Measurements from ENCODE around the gene DHTKD1. TPM values are rescaled to one million over a fixed set of nuclear protein-coding genes. Genes with fewer than 3 reads are reported as not detected.

Gene DHTKD1
- total and polyA plus RNA-seq, 10 of the 15 experiments (the other 5 are each of a cell fraction or from before 2014, with no cell fraction given), result 11.3 to 35.0 (median 26.9) TPM

DNA sequence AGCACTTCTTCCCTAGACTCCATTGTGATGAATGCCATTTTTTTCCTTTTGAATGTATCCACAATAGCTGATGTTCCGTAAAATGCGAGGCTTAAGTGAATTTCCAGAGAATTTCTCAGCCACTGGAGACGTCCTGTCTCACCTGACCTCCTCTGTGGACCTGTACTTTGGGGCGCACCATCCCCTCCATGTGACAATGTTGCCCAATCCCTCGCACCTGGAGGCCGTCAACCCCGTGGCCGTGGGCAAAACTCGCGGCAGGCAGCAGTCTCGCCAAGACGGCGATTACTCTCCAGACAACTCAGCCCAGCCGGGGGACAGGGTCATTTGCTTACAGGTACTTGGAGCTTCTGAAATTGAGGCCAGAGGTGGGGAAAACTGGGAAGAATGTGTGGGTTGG lies 20.2 kb downstream of the DHTKD1 start:
- no peak overlapping the region for H3K27ac ChIP-seq (ENCODE audit: control insufficient read depth, insufficient read depth)
- no peak overlapping the region for H2AFZ ChIP-seq (ENCODE audit: control insufficient read depth, low read depth, low read length)
- peaks cover 2 to 24% of the 10 kb centered on the region in 2 experiments; a peak in 3 of 4 replicates for H3K36me3 ChIP-seq (ENCODE audit: control insufficient read depth in 2 of 2, insufficient read depth in 2 of 2, low read length in 1 of 2)
- H3K9ac ChIP-seq (ENCODE audit: control insufficient read depth, insufficient read depth, low read length), result no peak overlapping the region
- POLR2A ChIA-PET, result interaction anchor here (0.8 kb wide), 1 partner anchor 10 kb away, joined by 3 read pairs; no protein-coding TSS in a partner anchor
- H4K20me1 ChIP-seq (ENCODE audit: control insufficient read depth, insufficient read depth), result no peaks in the 10 kb centered on the region
- intact Hi-C loops (cut with micrococcal nuclease; ENCODE audit: unreplicated experiment), result no loop called here
- DNase-seq (ENCODE audit: low read depth, low spot score), result no peak
- in situ Hi-C loops (cut with MboI), result no loop called here
- no peak overlapping the region for H3K4me3 ChIP-seq
- H3K27me3 ChIP-seq (replicated peaks in 1 of 2; ENCODE audit: control insufficient read depth in 2 of 2, insufficient read depth in 2 of 2, low read length in 1 of 2), result no peaks in the 10 kb centered on the region
- H3K4me2 ChIP-seq (ENCODE audit: control insufficient read depth, insufficient read depth), result no peak overlapping the region
- RAD21 ChIA-PET (ENCODE audit: unreplicated experiment), result no interaction called here
- H3K79me2 ChIP-seq (ENCODE audit: control insufficient read depth, insufficient read depth, low read length), result no peaks in the 10 kb centered on the region
- ATAC-seq, result no peak
- SMC1A ChIA-PET (ENCODE audit: uncharacterized antibody, unreplicated experiment), result interaction anchor here (0.6 kb wide), 1 partner anchor 620 kb away, joined by 3 read pairs; no protein-coding TSS in a partner anchor
- H3K9me3 ChIP-seq (replicated peaks; ENCODE audit: control insufficient read depth, insufficient read depth, low read length), result no peaks in the 10 kb centered on the region
- no peaks in the 10 kb centered on the region for H3K4me1 ChIP-seq (ENCODE audit: control insufficient read depth, insufficient read depth, low read length)
- no peak for FAIRE-seq
- no TSS peak for BruUV-seq (replicated peaks)
- CTCF ChIA-PET, result no interaction called here
- 93% methylated on average over 14 of the region's 14 CpGs for WGBS (ENCODE audit: insufficient coverage, insufficient replicate concordance, low lambda C conversion rate, missing lambda C conversion rate)
- TF ChIP-seq TARDBP (IDR thresholded peaks at IDR 0.05; ENCODE audit: borderline replicate concordance), result no peak
- no peak for TF ChIP-seq NFIC (IDR thresholded peaks at IDR 0.05; ENCODE audit: low read depth, low read length)

GRCh38 chr10:12091421-12091820 lies 22.7 kb downstream of the DHTKD1 start:
- ChIA-PET RAD21 (ENCODE audit: unreplicated experiment) (no interaction called here), CTCF (no interaction called here), SMC1A (ENCODE audit: uncharacterized antibody, unreplicated experiment) (no interaction called here), POLR2A (no interaction called here)
- Histone ChIP-seq H3K4me3 (no peak overlapping the region), H3K27me3 (replicated peaks in 1 of 2; ENCODE audit: control insufficient read depth in 2 of 2, insufficient read depth in 2 of 2, low read length in 1 of 2) (no peaks in the 10 kb centered on the region), H3K79me2 (ENCODE audit: control insufficient read depth, insufficient read depth, low read length) (no peaks in the 10 kb centered on the region), H3K27ac (ENCODE audit: control insufficient read depth, insufficient read depth) (no peak overlapping the region), H3K36me3 (ENCODE audit: control insufficient read depth in 2 of 2, insufficient read depth in 2 of 2, low read length in 1 of 2) (peaks cover 2 to 28% of the 10 kb centered on the region in 2 experiments; a peak in 2 of 4 replicates), H4K20me1 (ENCODE audit: control insufficient read depth, insufficient read depth) (no peaks in the 10 kb centered on the region), H3K4me2 (ENCODE audit: control insufficient read depth, insufficient read depth) (no peak overlapping the region), H3K9me3 (replicated peaks; ENCODE audit: control insufficient read depth, insufficient read depth, low read length) (no peaks in the 10 kb centered on the region), H2AFZ (ENCODE audit: control insufficient read depth, low read depth, low read length) (no peak overlapping the region), H3K4me1 (ENCODE audit: control insufficient read depth, insufficient read depth, low read length) (no peaks in the 10 kb centered on the region), H3K9ac (ENCODE audit: control insufficient read depth, insufficient read depth, low read length) (no peak overlapping the region)
- DNase-seq (ENCODE audit: low read depth, low spot score) (no peak), FAIRE-seq (no peak), ATAC-seq (no peak)
- intact Hi-C loops (cut with micrococcal nuclease; ENCODE audit: unreplicated experiment) (no loop called here), in situ Hi-C loops (cut with MboI) (no loop called here)
- WGBS (ENCODE audit: insufficient coverage, insufficient replicate concordance, low lambda C conversion rate, missing lambda C conversion rate), result 97% methylated on average over 4 of the region's 4 CpGs
- BruUV-seq (replicated peaks), result no TSS peak
- no peak for TF ChIP-seq REST (IDR thresholded peaks at IDR 0.05; ENCODE audit: low read depth, low read length)
- TF ChIP-seq KAT2A (conservative IDR thresholded peaks at IDR 0.05; ENCODE audit: control insufficient read depth, low read depth, low read length), result no peak
- TF ChIP-seq SREBF2 (IDR thresholded peaks at IDR 0.05; ENCODE audit: low read length), result no peak
- no peak for TF ChIP-seq POLR2A (IDR thresholded peaks at IDR 0.05; ENCODE audit: low read depth, low read length)
- TF ChIP-seq, protein P1, sequence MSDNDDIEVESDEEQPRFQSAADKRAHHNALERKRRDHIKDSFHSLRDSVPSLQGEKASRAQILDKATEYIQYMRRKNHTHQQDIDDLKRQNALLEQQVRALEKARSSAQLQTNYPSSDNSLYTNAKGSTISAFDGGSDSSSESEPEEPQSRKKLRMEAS (IDR thresholded peaks at IDR 0.05; ENCODE audit: low read depth, low read length), result no peak
- TF ChIP-seq NFXL1 (IDR thresholded peaks at IDR 0.05; ENCODE audit: borderline replicate concordance), result no peak
- no peak for TF ChIP-seq NR2C2 (IDR thresholded peaks at IDR 0.05; ENCODE audit: borderline replicate concordance, control insufficient read depth, insufficient read length, low read depth)
- TF ChIP-seq ZBED1 (IDR thresholded peaks at IDR 0.05; ENCODE audit: borderline replicate concordance), result no peak
- no peak for TF ChIP-seq HDAC6 (IDR thresholded peaks at IDR 0.05; ENCODE audit: unreplicated experiment)
- TF ChIP-seq NRF1 (conservative IDR thresholded peaks at IDR 0.05; ENCODE audit: low read depth, low read length), result no peak
- no peak for TF ChIP-seq SUZ12 (IDR thresholded peaks at IDR 0.05; ENCODE audit: unreplicated experiment)
- no peak for TF ChIP-seq SKIL (IDR thresholded peaks at IDR 0.05; ENCODE audit: low read depth, poor library complexity, severe bottlenecking)
